HG03442 (cell line): ENCODE measurements around the gene OTX1.
"Not testable (repeated sequence)": the region's sequence is repeated elsewhere in the genome, so short reads cannot be mapped to it uniquely, and the experiment has no call there.

ENCODE experiments used
- ATAC-seq: cut with Tn5 transposase; IDR thresholded peaks from one replicate; pipeline ENCODE4 v1.9.1; 2021; ENCODE audit warnings: mild to moderate bottlenecking, moderate library complexity; ENCODE audit not compliant: unreplicated experiment

OTX1 gene

DNA sequence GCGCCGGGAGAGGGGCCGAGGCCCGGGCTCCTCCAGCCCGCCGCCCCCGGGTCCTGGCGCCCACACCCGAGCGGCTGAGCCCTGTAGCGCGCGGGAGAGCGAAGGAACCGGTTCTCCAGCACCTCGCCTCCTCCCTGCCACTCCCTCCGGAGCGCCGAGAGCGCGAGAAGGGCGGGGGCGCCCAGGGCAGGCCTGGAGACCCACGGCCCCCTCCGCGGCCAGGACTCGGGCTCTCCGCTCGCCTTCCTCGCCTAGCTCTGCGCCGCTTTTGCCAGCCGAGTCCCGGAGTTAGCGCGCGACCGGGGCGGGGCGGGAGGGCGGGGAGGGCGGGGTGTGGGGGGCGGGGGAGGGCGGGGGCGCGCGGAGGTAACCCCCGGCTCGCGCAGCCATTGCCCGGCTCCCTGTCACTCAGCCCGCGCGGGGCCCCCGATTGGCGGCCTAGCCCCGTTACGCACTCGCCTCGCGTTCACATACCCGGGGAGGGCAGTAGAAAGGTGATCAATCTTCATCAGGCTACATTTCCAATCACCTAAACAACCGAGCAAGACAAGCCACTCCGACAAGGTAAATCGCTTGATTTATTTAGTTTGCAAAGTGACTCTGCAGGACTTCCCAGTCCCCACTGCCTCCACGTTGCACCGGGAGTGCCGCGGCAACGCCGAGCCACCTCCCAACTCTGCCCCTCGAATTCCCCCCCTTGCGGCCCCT, at the start of gene OTX1:
Gene OTX1 (plus strand): TSS at position 497 of the 708 bp plus-strand sequence. CDS start 2,161 bp downstream, outside the sequence.
- peak; percentile 87 for ATAC-seq

GRCh38 chr2:63001576-63001975, 49.1 kb upstream of the OTX1 start:
- ATAC-seq: no peak

GRCh38 chr2:63003351-63003750, 47.3 kb upstream of the OTX1 start:
- no peak for ATAC-seq

DNA sequence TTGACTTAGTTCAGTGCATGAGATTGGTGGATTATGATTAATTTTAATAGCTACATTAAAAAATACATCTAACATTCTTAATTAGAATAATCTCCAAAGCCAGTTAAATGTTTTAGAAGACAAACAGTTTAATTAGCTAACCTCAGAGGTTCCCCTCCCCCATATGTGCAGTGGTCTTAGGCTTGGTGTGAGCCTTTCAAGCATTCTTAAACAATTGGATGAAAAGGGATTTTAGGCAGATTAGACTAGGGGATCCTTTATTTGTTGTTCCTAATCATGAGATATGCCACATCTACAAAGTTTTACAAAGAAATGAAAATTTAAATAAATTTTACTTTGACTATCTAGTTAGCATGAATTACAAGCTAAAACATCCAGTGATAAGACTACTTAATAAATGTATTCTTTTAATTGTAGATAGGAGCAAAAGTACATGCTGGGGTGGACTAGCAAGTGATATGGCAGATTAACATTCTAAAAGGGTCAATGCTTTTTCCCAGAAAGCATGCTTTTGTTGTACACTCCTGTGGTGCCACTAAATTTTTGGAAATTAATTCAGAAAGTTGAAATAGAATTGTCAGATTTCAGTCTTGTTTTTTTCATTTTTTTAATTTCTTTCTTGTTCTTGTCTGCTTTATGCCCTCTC, 42.7 kb upstream of the OTX1 start:
- no peak for ATAC-seq

- no peak for ATAC-seq
These were observed 41.8 kb upstream of the OTX1 start for GRCh38 chr2:63008838-63009237.

- no peak for ATAC-seq
These were observed 41.1 kb upstream of the OTX1 start for GRCh38 chr2:63009490-63009889.

DNA sequence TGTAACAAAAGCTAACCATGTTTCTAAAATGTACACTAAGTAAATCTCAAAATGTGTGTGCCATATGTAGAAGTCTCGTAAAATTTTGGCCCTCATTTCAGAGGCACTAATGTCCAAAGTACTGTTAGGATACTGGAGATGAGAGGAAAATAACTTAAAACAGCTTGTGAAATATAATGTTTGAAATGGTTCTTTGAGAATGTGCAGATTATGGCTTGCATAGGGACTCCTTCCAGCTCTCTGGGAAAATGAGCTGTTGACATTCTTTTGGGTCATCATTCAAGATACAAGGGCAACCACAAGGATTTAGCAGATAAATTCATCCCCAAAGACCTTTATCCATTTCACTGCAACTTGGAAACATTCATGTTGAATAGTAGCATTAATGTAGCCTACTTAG, 38.1 kb upstream of the OTX1 start:
- no peak for ATAC-seq

DNA sequence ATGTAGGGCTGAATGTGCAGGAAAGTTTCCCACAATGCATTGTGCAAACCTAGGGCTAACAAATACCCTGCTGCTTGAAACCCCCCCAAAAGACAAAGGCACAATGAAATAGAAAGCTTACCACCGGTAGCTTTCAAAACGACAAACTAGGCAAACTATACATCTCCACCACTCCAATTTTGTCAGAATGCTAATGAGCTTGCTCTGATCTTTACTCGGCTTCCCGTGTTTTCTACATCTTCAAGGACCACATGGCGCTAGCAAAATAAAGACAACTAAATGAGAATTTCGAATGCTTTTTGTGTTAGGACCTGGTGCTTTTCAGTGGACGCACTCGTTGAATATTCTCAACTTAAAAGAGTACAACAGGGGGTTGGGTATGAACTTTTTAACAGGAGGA, 37.2 kb upstream of the OTX1 start:
- no peak for ATAC-seq

GRCh38 chr2:63015389-63015788, 35.2 kb upstream of the OTX1 start:
- no peak for ATAC-seq

DNA sequence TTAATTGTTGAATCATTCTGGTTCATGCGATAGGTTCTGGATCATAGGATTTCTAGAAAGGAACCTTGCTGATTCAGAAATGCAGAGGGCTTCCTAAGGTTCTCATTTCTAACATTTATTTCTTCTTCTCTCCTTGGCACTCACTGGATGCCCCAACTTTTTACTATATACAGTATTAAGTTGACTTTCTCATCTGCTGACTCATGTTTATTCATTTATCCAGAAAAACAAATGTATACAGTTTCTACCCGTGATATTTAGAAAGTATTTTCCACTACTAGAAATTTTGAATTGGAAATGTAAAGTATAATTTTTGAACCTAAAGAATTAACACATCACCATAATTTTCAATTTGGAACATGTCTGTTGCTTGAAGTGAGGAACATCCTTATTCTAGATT, 32.2 kb upstream of the OTX1 start:
- ATAC-seq: no peak

GRCh38 chr2:63019686-63020085, 30.9 kb upstream of the OTX1 start:
- ATAC-seq: not testable (repeated sequence)

GRCh38 chr2:63023444-63023843, 27.2 kb upstream of the OTX1 start:
- ATAC-seq: no peak

- no peak for ATAC-seq
These were observed 23.4 kb upstream of the OTX1 start for GRCh38 chr2:63027220-63027619.

GRCh38 chr2:63029058-63029457, 21.6 kb upstream of the OTX1 start:
- ATAC-seq: no peak

DNA sequence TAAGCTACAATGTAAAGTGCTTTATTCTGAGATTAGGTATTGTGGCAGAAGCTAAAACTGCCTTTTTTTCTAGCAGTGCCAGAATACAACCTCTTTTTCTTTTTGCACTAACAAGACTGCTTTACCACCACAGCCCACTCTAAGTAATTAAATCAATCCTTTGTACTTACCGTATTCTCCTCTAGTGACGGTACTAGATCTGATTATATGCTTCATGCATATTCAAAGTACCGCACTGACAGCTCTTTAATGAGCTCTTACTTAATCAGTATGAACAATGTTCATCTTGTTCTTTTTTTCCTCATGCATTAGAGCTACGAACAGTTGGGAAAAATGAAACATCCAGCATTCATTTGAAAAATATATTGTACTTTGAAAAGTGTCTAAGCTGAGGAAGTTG, 16.1 kb upstream of the OTX1 start:
- no peak for ATAC-seq

GRCh38 chr2:63035169-63035568, 15.5 kb upstream of the OTX1 start:
- ATAC-seq: no peak

- ATAC-seq: no peak
These were observed 15.0 kb upstream of the OTX1 start for GRCh38 chr2:63035660-63036059.

- no peak for ATAC-seq
These were observed 12.6 kb upstream of the OTX1 start for GRCh38 chr2:63038034-63038433.

DNA sequence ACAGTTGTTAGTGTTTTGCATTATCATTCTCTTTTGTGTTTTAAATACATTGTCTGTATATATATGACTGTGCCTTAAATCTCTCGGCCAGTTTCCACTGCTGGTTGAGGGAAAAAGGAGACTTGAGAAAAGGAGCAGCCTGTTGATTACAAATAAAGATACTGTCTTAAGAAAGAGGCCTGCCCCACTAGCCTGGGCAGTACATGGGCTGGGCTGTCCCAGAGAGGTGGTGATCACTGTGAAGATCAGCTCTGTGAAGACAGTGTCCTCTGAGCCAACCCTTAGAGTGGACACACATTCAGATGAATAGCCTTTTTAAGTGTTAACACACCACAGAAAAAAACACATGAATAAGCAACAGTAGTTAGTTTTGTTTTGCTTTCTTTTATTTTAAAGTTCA, 10.0 kb upstream of the OTX1 start:
- no peak for ATAC-seq

- ATAC-seq: no peak
These were observed 9.0 kb upstream of the OTX1 start for GRCh38 chr2:63041592-63041991.

DNA sequence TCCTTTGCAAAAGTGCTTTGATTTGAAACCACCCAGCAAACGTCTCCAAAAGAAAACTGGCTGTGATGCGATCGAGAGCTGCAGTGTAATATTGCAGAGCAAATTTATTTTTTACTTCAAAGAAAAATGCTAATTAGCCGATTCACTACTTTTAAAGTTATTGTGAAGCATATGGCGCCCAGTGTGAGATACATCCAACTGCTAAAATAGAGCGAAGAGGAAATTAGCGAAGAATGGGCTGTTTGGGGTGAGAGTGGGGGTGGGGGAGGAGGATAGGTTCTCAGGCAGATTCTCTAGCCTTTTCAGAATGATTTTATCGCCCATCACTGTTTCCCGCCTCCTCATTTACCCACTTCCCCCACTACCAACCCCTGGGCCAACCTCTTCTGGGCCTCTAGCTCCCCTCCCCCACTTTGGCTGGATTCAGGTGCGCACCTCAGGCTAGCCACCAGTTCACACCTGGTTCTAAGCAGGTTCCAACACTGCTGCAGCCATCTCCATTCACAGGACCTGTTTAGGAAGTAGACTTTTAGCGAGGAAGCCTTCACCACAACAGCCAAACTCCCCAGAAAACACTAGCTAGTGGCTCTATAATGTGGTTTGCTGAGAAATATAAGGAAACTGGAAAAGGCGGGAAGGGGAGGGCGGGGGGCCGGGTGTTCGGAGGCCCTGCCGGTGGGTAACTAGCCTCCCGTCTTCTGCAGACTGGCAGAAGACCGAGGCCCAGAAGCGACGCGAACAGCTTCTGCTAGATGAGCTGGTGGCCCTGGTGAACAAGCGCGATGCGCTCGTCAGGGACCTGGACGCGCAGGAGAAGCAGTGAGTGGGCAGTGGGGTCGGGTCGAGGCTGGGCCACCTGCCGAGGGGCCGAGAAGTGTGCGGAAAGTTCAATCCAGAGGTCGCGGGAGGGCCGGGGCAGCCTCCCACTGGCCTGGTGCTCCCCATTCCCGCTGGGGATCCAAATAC, 6.0 kb upstream of the OTX1 start:
- ATAC-seq: no peak

GRCh38 chr2:63046552-63046951, 4.1 kb upstream of the OTX1 start:
- ATAC-seq: no peak
